ENCODE data around the gene PDS5A.
"Not testable (repeated sequence)": the region's sequence is repeated elsewhere in the genome, so short reads cannot be mapped to it uniquely, and the experiment has no call there.

The PDS5A gene

DNA sequence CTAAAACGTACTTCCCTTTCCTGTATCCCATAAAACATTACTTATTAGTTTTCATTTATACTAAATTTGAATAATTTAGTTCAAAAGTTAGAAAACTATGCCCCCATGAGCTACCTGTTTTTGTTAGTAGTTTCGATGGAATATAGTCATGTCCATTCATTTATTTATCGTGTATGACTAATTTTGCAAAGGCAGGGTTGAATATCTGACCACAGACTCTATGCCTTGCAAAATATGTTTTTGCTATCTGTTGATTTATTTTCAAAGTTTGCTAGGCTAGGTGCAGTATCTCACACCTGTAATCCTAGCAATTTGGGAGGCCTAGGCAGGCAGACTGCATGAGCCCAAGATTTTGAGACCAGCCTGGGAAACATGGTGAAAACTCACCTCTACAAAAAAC is 78.4 kb downstream of the PDS5A start:
- no peak for DNase-seq (ENCODE audit: low read depth)

DNA sequence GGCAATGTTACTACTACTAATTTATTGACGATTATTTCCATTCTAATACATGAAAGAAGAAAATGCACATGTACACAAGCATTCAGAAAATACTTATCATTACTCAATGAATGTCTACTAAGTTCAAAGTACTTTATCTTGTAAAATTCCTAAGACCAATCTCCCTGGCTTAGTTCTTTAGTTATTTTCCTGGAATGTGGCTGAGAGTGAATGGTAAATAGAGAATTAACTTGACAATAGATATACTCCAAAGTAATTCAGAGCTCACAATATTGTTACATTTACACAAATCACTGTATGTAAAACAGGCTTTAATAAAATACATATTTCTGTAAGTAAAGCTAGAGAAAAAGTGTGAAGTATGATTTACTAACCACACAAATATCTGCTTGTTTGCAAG is 79.7 kb downstream of the PDS5A start:
- no peak for DNase-seq (ENCODE audit: low read depth)

GRCh38 chr4:39893693-39894072 is 84.0 kb downstream of the PDS5A start:
- no peak for DNase-seq (ENCODE audit: low read depth)

GRCh38 chr4:39892988-39893692 is 84.6 kb downstream of the PDS5A start:
- no peak for DNase-seq (ENCODE audit: low read depth)

- DNase-seq (ENCODE audit: low read depth) = no peak
Measured at GRCh38 chr4:39889226-39889625, 88.5 kb downstream of the PDS5A start.

GRCh38 chr4:39888541-39888940 is 89.2 kb downstream of the PDS5A start:
- no peak for DNase-seq (ENCODE audit: low read depth)

DNA sequence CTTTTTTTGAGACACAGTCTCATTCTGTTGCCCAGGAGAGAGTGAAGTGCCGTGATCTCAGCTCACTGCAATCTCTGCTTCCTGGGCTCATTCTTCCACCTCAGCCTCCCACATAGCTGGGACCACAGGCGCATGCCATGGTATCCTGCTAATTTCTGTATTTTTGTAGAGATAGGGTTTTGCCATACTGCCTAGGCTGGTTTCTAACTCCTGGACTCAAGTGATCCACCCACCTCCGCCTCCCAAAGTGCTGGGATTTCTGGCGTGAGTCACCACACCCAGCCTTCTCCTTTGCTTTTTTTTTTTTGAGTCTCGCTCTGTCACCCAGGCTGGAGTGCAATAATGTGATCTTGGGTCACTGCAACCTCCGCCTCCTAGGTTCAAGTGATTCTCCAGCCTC is 94.1 kb downstream of the PDS5A start:
- no peak for DNase-seq (ENCODE audit: low read depth)

- DNase-seq (ENCODE audit: low read depth) = no peak
Measured at GRCh38 chr4:39881789-39882188, 95.9 kb downstream of the PDS5A start.

DNA sequence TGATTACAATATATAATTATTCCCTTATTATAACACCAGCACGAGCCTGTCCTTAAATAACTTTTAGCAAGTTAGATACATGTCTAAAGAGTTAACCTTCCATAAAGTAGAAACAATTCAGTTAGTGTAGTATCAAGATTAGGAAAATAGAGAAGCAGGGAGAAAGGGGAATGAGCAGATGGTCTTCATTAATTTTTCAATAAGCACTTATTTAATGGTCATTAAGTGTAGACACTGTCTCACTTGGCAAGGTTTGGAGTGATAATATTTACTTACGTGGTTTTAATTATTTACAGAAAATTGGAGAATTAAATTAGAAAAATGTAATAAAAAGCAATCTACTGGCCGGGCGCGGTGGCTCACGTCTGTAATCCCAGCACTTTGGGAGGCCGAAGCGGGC is 99.7 kb downstream of the PDS5A start:
- no peak for DNase-seq (ENCODE audit: low read depth)

DNA sequence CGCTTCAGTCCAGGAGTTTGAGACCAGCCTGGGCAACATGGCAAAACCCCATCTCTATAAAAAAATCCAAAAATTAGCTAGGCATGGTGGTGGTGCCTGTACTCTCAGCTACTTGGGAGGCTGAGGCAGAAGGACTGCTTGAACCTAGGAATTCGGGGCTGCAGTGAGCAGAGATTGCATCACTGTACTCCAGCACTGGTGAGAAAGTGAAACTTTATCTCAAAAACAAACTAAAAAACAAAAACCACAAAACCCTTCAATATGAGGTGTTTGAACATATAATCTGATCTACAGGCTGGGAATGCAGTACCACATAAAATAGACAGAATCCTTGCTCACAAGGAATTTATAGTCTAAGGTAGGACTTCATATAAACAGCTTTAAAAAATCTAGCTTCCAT is 103.9 kb downstream of the PDS5A start:
- DNase-seq (ENCODE audit: low read depth) = no peak

DNA sequence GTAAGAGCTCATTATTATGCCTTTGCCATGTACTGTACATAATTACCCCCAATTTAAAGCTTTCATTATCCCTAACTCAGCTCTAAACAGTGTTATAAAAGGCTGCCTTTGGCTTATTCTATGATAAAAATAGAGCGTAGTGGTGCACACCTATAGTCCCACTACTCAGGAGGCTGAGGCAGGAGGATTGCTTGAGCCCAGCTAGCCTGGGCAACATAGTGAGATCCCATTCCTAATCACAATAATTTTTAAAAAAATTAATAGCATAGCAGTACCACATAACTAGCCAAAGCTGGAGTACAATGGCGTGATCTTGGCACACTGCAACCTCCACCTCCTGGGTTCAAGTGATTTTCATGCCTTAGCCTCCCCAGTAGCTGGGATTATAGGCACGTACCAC is 112.4 kb downstream of the PDS5A start:
- DNase-seq (ENCODE audit: low read depth) = no peak

- DNase-seq (ENCODE audit: low read depth) = no peak
Measured at GRCh38 chr4:39864391-39864790, 113.3 kb downstream of the PDS5A start.

DNA sequence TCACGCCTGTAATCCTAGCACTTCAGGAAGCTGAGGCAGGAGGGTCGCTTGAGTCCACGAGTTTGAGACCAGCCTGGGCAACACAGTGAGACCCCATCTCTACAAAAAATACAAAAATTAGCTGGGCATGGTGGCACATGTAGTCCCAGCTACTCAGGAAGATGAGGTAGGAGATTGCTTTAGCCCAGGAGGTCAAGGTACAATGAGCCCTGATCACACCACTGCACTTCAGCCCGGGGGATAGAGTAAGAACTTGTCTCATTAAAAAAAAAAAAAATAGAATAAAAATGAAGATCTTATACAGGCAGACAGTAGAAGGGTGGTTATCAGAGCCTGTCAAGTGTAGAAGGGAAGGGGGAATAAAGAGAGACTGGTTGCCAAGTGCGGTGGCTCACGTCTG is 116.9 kb downstream of the PDS5A start:
- DNase-seq (ENCODE audit: low read depth) = no peak

- DNase-seq (ENCODE audit: low read depth) = no peak
Measured at GRCh38 chr4:39855909-39856512, 121.7 kb downstream of the PDS5A start.

GRCh38 chr4:39852636-39853035 is 125.1 kb downstream of the PDS5A start:
- no peak for DNase-seq (ENCODE audit: low read depth)

- DNase-seq (ENCODE audit: low read depth) = no peak
Measured at GRCh38 chr4:39850727-39851126, 127.0 kb downstream of the PDS5A start.

- no peak for DNase-seq (ENCODE audit: low read depth)
Measured at GRCh38 chr4:39846705-39847104, 131.0 kb downstream of the PDS5A start.

- DNase-seq (ENCODE audit: low read depth) = no peak
Measured at GRCh38 chr4:39846120-39846519, 131.6 kb downstream of the PDS5A start.

- DNase-seq (ENCODE audit: low read depth) = no peak
Measured at GRCh38 chr4:39841894-39842293, 135.8 kb downstream of the PDS5A start.

- DNase-seq (ENCODE audit: low read depth) = not testable (repeated sequence)
Measured at GRCh38 chr4:39840516-39840915, 137.2 kb downstream of the PDS5A start.

DNA sequence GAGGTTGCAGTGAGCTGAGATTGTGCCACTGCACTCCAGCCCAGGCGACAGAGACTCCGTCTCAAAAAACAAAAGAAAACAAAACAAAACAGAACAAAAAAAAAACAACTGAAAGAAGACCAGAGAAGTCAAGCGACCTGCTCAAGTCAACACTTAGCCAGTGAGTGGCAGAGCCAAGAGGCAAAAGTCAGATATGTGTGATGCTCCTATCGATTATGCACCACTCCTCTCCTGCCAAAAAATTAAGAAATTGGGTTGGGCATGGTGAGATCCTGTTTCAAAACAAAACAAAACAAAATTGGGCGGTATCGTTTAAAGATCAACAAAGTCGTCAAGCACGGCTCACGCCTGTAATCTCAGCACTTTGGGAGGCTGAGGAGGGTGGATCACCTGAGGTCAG is 137.7 kb downstream of the PDS5A start:
- no peak for DNase-seq (ENCODE audit: low read depth)

- DNase-seq (ENCODE audit: low read depth) = not testable (repeated sequence)
Measured at GRCh38 chr4:39838431-39838830, 139.3 kb downstream of the PDS5A start.

DNA sequence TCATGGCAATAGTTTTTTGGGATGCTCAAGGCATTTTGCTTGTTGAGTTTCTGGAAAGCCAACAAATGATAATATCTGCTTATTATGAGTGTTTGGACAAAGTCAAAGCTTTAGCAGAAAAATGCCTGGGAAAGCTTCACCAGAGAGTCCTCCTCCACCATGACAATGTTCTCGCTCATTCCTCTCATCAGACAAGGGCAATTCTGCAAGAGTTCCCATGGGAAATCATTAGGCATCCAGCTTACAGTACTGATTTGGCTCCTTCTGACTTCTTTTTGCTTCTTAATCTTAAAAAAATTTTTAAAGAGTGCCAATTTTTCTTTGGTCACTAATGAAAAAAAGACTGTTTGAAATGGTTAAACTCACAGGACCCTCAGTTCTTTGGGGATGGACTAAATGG is 143.4 kb downstream of the PDS5A start:
- DNase-seq (ENCODE audit: low read depth) = no peak

DNA sequence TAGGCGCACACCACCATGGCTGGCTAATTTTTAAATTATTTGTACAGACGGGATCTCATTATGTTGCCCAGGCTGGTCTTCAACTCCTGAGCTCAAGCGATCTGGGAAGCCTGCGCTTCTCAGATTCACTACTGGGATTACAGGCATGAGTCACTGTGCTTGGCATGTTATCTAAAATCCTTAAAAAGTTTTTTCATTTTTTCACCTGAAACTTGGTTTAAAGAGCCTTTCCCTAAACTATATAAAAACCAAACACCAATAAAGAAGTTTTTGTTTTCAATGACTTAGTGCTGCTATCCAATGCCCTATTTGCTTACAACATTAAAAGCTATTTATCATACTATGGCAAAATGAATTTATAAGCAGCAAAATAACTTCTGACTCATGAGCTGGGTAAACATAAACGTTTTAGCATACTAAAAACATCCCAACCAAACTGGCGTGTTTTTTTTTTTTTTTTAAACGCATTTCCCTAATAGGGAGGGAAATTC is 151.9 kb downstream of the PDS5A start:
- DNase-seq (ENCODE audit: low read depth) = no peak
